Measurements from ENCODE around the gene POLR3GL. TPM values are rescaled to one million over a fixed set of nuclear protein-coding genes. Genes with fewer than 3 reads are reported as not detected.

POLR3GL gene
- polyA plus RNA-seq, 1 donor from 2014 or later, result 38.6 TPM

- H3K9ac ChIP-seq (ENCODE audit: low read length), result no peak overlapping the region
- peaks cover 19% of the 10 kb centered on the region for H4K20me1 ChIP-seq (ENCODE audit: insufficient read depth)
- H3K27ac ChIP-seq (ENCODE audit: low read length), result no peak overlapping the region
- H3K27me3 ChIP-seq (ENCODE audit: insufficient read depth, low read depth, low read length), result no peaks in the 10 kb centered on the region
- TF ChIP-seq MXI1 (conservative IDR thresholded peaks at IDR 0.05; ENCODE audit: poor library complexity, severe bottlenecking), result no peak
- H3F3A ChIP-seq (ENCODE audit: insufficient read depth, low read length, poor library complexity, severe bottlenecking), result no peaks in the 10 kb centered on the region
- peaks cover 10% of the 10 kb centered on the region for H3K36me3 ChIP-seq (ENCODE audit: insufficient read depth, low read length)
- H3K9me2 ChIP-seq (ENCODE audit: insufficient read depth, low read length), result no peaks in the 10 kb centered on the region
- no peak overlapping the region for H2AFZ ChIP-seq (ENCODE audit: low read depth, low read length)
- H3K9me3 ChIP-seq (ENCODE audit: low read length), result no peaks in the 10 kb centered on the region
- no peak overlapping the region for H3K4me3 ChIP-seq (ENCODE audit: low read length)
- no peak overlapping the region for H3K4me2 ChIP-seq (ENCODE audit: low read length)
- peaks cover 23% of the 10 kb centered on the region for H3K79me2 ChIP-seq (replicated peaks; ENCODE audit: insufficient read depth, low read length)
These were observed 23.4 kb downstream of the POLR3GL start for GRCh38 chr1:145987926-145988325.

- peaks cover 31% of the 10 kb centered on the region for H3K79me2 ChIP-seq (replicated peaks; ENCODE audit: insufficient read depth, low read length)
- H3K9me2 ChIP-seq (ENCODE audit: insufficient read depth, low read length), result no peaks in the 10 kb centered on the region
- no peak overlapping the region for H2AFZ ChIP-seq (ENCODE audit: low read depth, low read length)
- H3K27ac ChIP-seq (ENCODE audit: low read length), result no peak overlapping the region
- H3F3A ChIP-seq (ENCODE audit: insufficient read depth, low read length, poor library complexity, severe bottlenecking), result peaks cover 3% of the 10 kb centered on the region
- H3K9me3 ChIP-seq (ENCODE audit: low read length), result no peaks in the 10 kb centered on the region
- H3K4me2 ChIP-seq (ENCODE audit: low read length), result no peak overlapping the region
- no peak overlapping the region for H3K4me3 ChIP-seq (ENCODE audit: low read length)
- no peak overlapping the region for H3K9ac ChIP-seq (ENCODE audit: low read length)
- H3K27me3 ChIP-seq (ENCODE audit: insufficient read depth, low read depth, low read length), result no peaks in the 10 kb centered on the region
- peaks cover 18% of the 10 kb centered on the region for H3K36me3 ChIP-seq (ENCODE audit: insufficient read depth, low read length)
- peaks cover 27% of the 10 kb centered on the region for H4K20me1 ChIP-seq (ENCODE audit: insufficient read depth)
- TF ChIP-seq EP300 (conservative IDR thresholded peaks at IDR 0.05; ENCODE audit: poor library complexity, severe bottlenecking) (no peak), TAF1 (IDR thresholded peaks at IDR 0.05; ENCODE audit: low read depth) (no peak), MXI1 (conservative IDR thresholded peaks at IDR 0.05; ENCODE audit: poor library complexity, severe bottlenecking) (no peak), REST (IDR thresholded peaks at IDR 0.05; ENCODE audit: borderline replicate concordance) (no peak), CTCF (IDR thresholded peaks at IDR 0.05; ENCODE audit: poor library complexity, severe bottlenecking) (no peak), POLR2AphosphoS5 (IDR thresholded peaks at IDR 0.05) (no peak), EZH2 (IDR thresholded peaks at IDR 0.05; ENCODE audit: borderline replicate concordance, insufficient read depth, low read length, poor library complexity, severe bottlenecking) (no peak), RAD21 (conservative IDR thresholded peaks at IDR 0.05) (no peak), SMC3 (conservative IDR thresholded peaks at IDR 0.05; ENCODE audit: poor library complexity) (no peak)
These were observed 24.3 kb downstream of the POLR3GL start for GRCh38 chr1:145988773-145989172.
